HepG2 (cell line): ENCODE measurements around the gene HKDC1. TPM values are rescaled to one million over a fixed set of nuclear protein-coding genes. Genes with fewer than 3 reads are reported as not detected.

ENCODE experiments used
- ATAC-seq: fragments of 200-7000 bp; cut with Tn5 transposase; 3 replicates; pipeline ENCODE4 v1.9.1; 2020; ENCODE audit warnings: mild to moderate bottlenecking, moderate library complexity
- BruUV-seq: library from RNA; stranded (reverse); fragments of 400-500 nt; replicated peaks from 2 replicates; lab custom pipeline; 2021; lab: Mats Ljungman, UMichigan
- CTCF ChIA-PET: fragments of 300-600 bp; formaldehyde crosslinking; extraction: SDS; loops from one replicate; lab custom pipeline; 2021; ENCODE audit warnings: low total read pairs, inconsistent platforms, low intra/inter-chr PET ratio; lab: Yijun Ruan, JAX
- POLR2A ChIA-PET: fragments of 350-600 bp; sonication (Branson Sonifier 250); formaldehyde crosslinking; loops from one replicate; lab custom pipeline; 2020; ENCODE audit warnings: antibody characterized with exemption, inconsistent platforms; lab: Yijun Ruan, JAX
- DNase-seq: peaks from one replicate; pipeline ENCODE4 v3.0.0-alpha.2; 2015; ENCODE audit warnings: low spot score
- FAIRE-seq: peaks from 3 replicates; lab custom pipeline; 2011; peaks lifted over from hg19 to GRCh38; lab: Jason Lieb, UNC
- H2AFZ ChIP-seq: one replicate; pipeline ENCODE4 v1.6.1; 2011; ENCODE audit warnings: low read length, inconsistent platforms
- H3K27ac ChIP-seq: fragments of 300-600 bp; 3 replicates; pipeline ENCODE4 v1.8.0; 2011; ENCODE audit warnings: mixed run types, mild to moderate bottlenecking, mixed read lengths, low read length, inconsistent platforms; ENCODE audit not compliant: insufficient read depth; ENCODE audit errors: extremely low read length
- H3K27me3 ChIP-seq, 2 experiments: fragments of 200-600 bp in 1 of 2; 2 replicates in 1 of 2; 3 replicates in 1 of 2; pipeline versions ENCODE4 v1.6.0 to v1.8.0; 2011; ENCODE audit warnings: low read length in 2 of 2, mild to moderate bottlenecking in 2 of 2, moderate library complexity in 2 of 2, inconsistent platforms in 1 of 2; ENCODE audit not compliant: insufficient read depth in 2 of 2, control insufficient read depth in 1 of 2
- H3K36me3 ChIP-seq, 2 experiments: fragments of 200-600 bp in 1 of 2; replicated peaks in 1 of 2; 2 replicates in 1 of 2; 3 replicates in 1 of 2; pipeline versions ENCODE4 v1.5.1 to v1.8.0; 2011; ENCODE audit warnings: low read length in 2 of 2, inconsistent platforms in 1 of 2; ENCODE audit not compliant: insufficient read depth in 2 of 2, control insufficient read depth in 1 of 2
- H3K4me1 ChIP-seq: 2 replicates; pipeline ENCODE4 v1.5.1; 2012; ENCODE audit warnings: low read length, inconsistent platforms; ENCODE audit not compliant: insufficient read depth
- H3K4me2 ChIP-seq: 2 replicates; pipeline ENCODE4 v1.6.0; 2011; ENCODE audit warnings: low read depth, low read length, inconsistent platforms
- H3K4me3 ChIP-seq, 3 experiments: fragments of 200-600 bp in 1 of 3; sonication (generic), shearing (Covaris generic) in 1 of 3; replicated peaks in 1 of 3; 2 replicates each; pipeline ENCODE4 v1.5.1; 2011 to 2016; ENCODE audit warnings: low read length in 3 of 3, inconsistent platforms in 2 of 3, low read depth in 2 of 3, mild to moderate bottlenecking in 2 of 3, control low read depth in 1 of 3, mixed read lengths in 1 of 3; ENCODE audit not compliant: insufficient read depth in 1 of 3
- H3K79me2 ChIP-seq: one replicate; pipeline ENCODE4 v1.6.1; 2011; ENCODE audit warnings: low read length, inconsistent platforms; ENCODE audit not compliant: insufficient read depth
- H3K9ac ChIP-seq: 2 replicates; pipeline ENCODE4 v1.6.0; 2011; ENCODE audit warnings: mild to moderate bottlenecking, low read depth, low read length, inconsistent platforms; ENCODE audit not compliant: insufficient read depth
- H3K9me3 ChIP-seq: 2 replicates; pipeline ENCODE4 v1.5.1; 2012; ENCODE audit warnings: mild to moderate bottlenecking, low read length
- H4K20me1 ChIP-seq: 2 replicates; pipeline ENCODE4 v1.6.0; 2011; ENCODE audit warnings: inconsistent platforms, mild to moderate bottlenecking, low read length, moderate library complexity; ENCODE audit not compliant: insufficient read depth
- EHMT2 ChIP-seq: fragments of 200-600 bp; sonication (generic); IDR thresholded peaks from 2 replicates; pipeline ENCODE4 v1.7.0; 2017; ENCODE audit warnings: antibody characterized with exemption, low read depth, low read length, borderline replicate concordance
- FOXA3 ChIP-seq: IDR thresholded peaks from 2 replicates; pipeline ENCODE4 v1.6.1; 2016; ENCODE audit warnings: missing genetic modification reagents, missing compliant biosample characterization
- FOXK1 ChIP-seq: sonication (generic); formaldehyde crosslinking; IDR thresholded peaks from 2 replicates; pipeline ENCODE4 v1.4.0; 2020; ENCODE audit warnings: low read depth, missing genetic modification reagents, borderline replicate concordance
- GZF1 ChIP-seq: sonication (generic); formaldehyde crosslinking; IDR thresholded peaks from 2 replicates; pipeline ENCODE4 v1.5.1; 2020; ENCODE audit warnings: mild to moderate bottlenecking, missing genetic modification reagents
- NPAS2 ChIP-seq: sonication (generic); formaldehyde crosslinking; IDR thresholded peaks from 2 replicates; pipeline ENCODE4 v1.8.0; 2022; ENCODE audit warnings: mild to moderate bottlenecking, missing genetic modification reagents, borderline replicate concordance
- SALL1 ChIP-seq: sonication (generic); formaldehyde crosslinking; IDR thresholded peaks from 2 replicates; pipeline ENCODE4 v1.8.0; 2022; ENCODE audit warnings: mild to moderate bottlenecking, missing genetic modification reagents
- ZBTB26 ChIP-seq: IDR thresholded peaks from 2 replicates; pipeline ENCODE4 v1.6.1; 2016; ENCODE audit warnings: missing compliant biosample characterization, missing genetic modification reagents, borderline replicate concordance
- ZEB1 ChIP-seq: IDR thresholded peaks from 2 replicates; pipeline ENCODE4 v1.6.1; 2012; ENCODE audit warnings: mild to moderate bottlenecking, low read depth, inconsistent platforms; ENCODE audit not compliant: insufficient replicate concordance
- ZNF772 ChIP-seq: sonication (generic); formaldehyde crosslinking; IDR thresholded peaks from 2 replicates; pipeline ENCODE4 v1.5.0; 2020; ENCODE audit warnings: mild to moderate bottlenecking, missing genetic modification reagents
- ZNF816 ChIP-seq: sonication (generic); formaldehyde crosslinking; IDR thresholded peaks from 2 replicates; pipeline ENCODE4 v1.8.0; 2022; ENCODE audit warnings: missing genetic modification reagents, mild to moderate bottlenecking, borderline replicate concordance
- ZZZ3 ChIP-seq: sonication (generic); formaldehyde crosslinking; IDR thresholded peaks from 2 replicates; pipeline ENCODE4 v1.4.0; 2020; ENCODE audit warnings: missing genetic modification reagents, mild to moderate bottlenecking, borderline replicate concordance
- WGBS: methylation state at CpG from one replicate; pipeline ENCODE4 v1.1.6; 2017; ENCODE audit warnings: low lambda C conversion rate; 5-methylcytosine and 5-hydroxymethylcytosine counted together
- in situ Hi-C: cut with HindIII; loops from 2 replicates; pipeline ENCODE4 v1.10.0; 2017; ENCODE audit warnings: low pct_unique_long_range_greater_than_20kb; ENCODE audit not compliant: extremely low pct_ligation_motif_present
- intact Hi-C: fragments of 100-400 bp; cut with micrococcal nuclease; formaldehyde crosslinking; loops from one replicate; pipeline ENCODE4 v1.10.0; 2022; ENCODE audit not compliant: unreplicated experiment
- polyA plus RNA-seq, 8 experiments: library from polyadenylated mRNA; depleted of rRNA in 3 of 8; stranded (reverse) in 7 of 8; unstranded in 1 of 8; fragments of >200 nt; fragmentation: Illumina TruSeq in 4 of 8; extraction: Trizol in 4 of 8; gene quantifications; 2 replicates each; pipeline versions ENCODE4 v1.2.1 to v1.2.3, GENCODE V29; 2011 to 2016; ENCODE audit warnings: low read depth in 4 of 8, missing spikeins in 1 of 8, mixed read lengths in 1 of 8; ENCODE audit not compliant: insufficient read depth in 1 of 8
- total RNA-seq, 5 experiments: library from RNA; depleted of rRNA; stranded (reverse); fragments of >200 nt; fragmentation: Illumina TruSeq; extraction: Trizol; gene quantifications; 2 replicates each; pipeline ENCODE4 v1.2.3, GENCODE V29; 2016; ENCODE audit warnings: low read depth in 1 of 5

HKDC1 gene
- total and polyA plus RNA-seq, 2 of the 13 experiments (the other 11 are each of a cell fraction or from before 2014, with no cell fraction given) = 8.1 to 12.4 TPM

GRCh38 chr10:69285699-69286098, 65.6 kb downstream of the HKDC1 start:
- FAIRE-seq (no peak), ATAC-seq (no peak), DNase-seq (no peak)
- CTCF ChIA-PET = no interaction called here
- no peaks in the 10 kb centered on the region for H4K20me1 ChIP-seq
- no peaks in the 10 kb centered on the region for H3K4me1 ChIP-seq
- no peaks in the 10 kb centered on the region for H3K79me2 ChIP-seq
- TF ChIP-seq EHMT2 (no peak), SALL1 (no peak), ZNF816 (CRISPR knock-in tag) (no peak), ZEB1 (no peak), ZBTB26 (CRISPR knock-in tag) (no peak), ZZZ3 (CRISPR knock-in tag) (no peak), NPAS2 (no peak), ZNF772 (CRISPR knock-in tag) (no peak), FOXK1 (CRISPR knock-in tag) (no peak), FOXA3 (CRISPR knock-in tag) (no peak), GZF1 (CRISPR knock-in tag) (no peak)
- intact Hi-C loops (no loop called here), in situ Hi-C loops (no loop called here)
- POLR2A ChIA-PET = no interaction called here
- no peak overlapping the region for H3K4me2 ChIP-seq
- H3K9ac ChIP-seq = no peak overlapping the region
- H3K9me3 ChIP-seq = no peaks in the 10 kb centered on the region
- H3K27me3 ChIP-seq = peaks cover 0 to 5% of the 10 kb centered on the region in 2 experiments; a peak in 2 of 5 replicates
- H3K27ac ChIP-seq = no peak overlapping the region
- no peak overlapping the region for H2AFZ ChIP-seq
- no TSS peak for BruUV-seq
- 53% methylated on average over 4 of the region's 4 CpGs for WGBS
- H3K4me3 ChIP-seq = no peak overlapping the region
- H3K36me3 ChIP-seq = no peaks in the 10 kb centered on the region
